H9 (cell line): ENCODE results near the gene RASAL1. TPM values are rescaled to one million over a fixed set of nuclear protein-coding genes. Genes with fewer than 3 reads are reported as not detected.

Source experiments
- DNase-seq: peaks from one replicate; pipeline ENCODE4 v3.0.0-alpha.2; 2017
- H2AFZ ChIP-seq: one replicate; pipeline ENCODE4 v1.6.1; 2013; ENCODE audit warnings: mild to moderate bottlenecking, low read length, control low read depth, moderate library complexity
- H2AK5ac ChIP-seq: 2 replicates; pipeline ENCODE4 v1.6.1; 2013; ENCODE audit warnings: low read length, control low read depth, mixed read lengths; ENCODE audit not compliant: insufficient read length
- H2BK120ac ChIP-seq: one replicate; pipeline ENCODE4 v1.6.1; 2013; ENCODE audit warnings: low read depth, mild to moderate bottlenecking, low read length, control low read depth, inconsistent platforms; ENCODE audit not compliant: poor library complexity, severe bottlenecking
- H2BK12ac ChIP-seq: 2 replicates; pipeline ENCODE4 v1.6.1; 2013; ENCODE audit warnings: low read length, control low read depth, mixed read lengths, low read depth; ENCODE audit not compliant: insufficient read length
- H2BK15ac ChIP-seq: 2 replicates; pipeline ENCODE4 v1.6.1; 2013; ENCODE audit warnings: low read depth, low read length, control low read depth
- H2BK20ac ChIP-seq: one replicate; pipeline ENCODE4 v1.6.1; 2013; ENCODE audit warnings: low read depth, mild to moderate bottlenecking, low read length, control low read depth, inconsistent platforms; ENCODE audit not compliant: poor library complexity, severe bottlenecking
- H2BK5ac ChIP-seq: 2 replicates; pipeline ENCODE4 v1.6.1; 2013; ENCODE audit warnings: low read length, control low read depth, mixed read lengths; ENCODE audit not compliant: insufficient read length
- H3K14ac ChIP-seq: 2 replicates; pipeline ENCODE4 v1.6.1; 2013; ENCODE audit warnings: low read length, control low read depth; ENCODE audit not compliant: insufficient read depth
- H3K18ac ChIP-seq: 2 replicates; pipeline ENCODE4 v1.6.1; 2013; ENCODE audit warnings: low read depth, mild to moderate bottlenecking, mixed read lengths, low read length, control low read depth; ENCODE audit not compliant: insufficient read length
- H3K23ac ChIP-seq: 2 replicates; pipeline ENCODE4 v1.6.1; 2013; ENCODE audit warnings: low read length, control low read depth, mixed read lengths, low read depth; ENCODE audit not compliant: insufficient read length
- H3K23me2 ChIP-seq: 2 replicates; pipeline ENCODE4 v1.6.1; 2013; ENCODE audit warnings: low read depth, mild to moderate bottlenecking, mixed read lengths, low read length, control low read depth; ENCODE audit not compliant: insufficient read length, poor library complexity, severe bottlenecking
- H3K27ac ChIP-seq: 2 replicates; pipeline ENCODE4 v1.5.1; 2013; ENCODE audit warnings: low read length, control low read depth, mixed read lengths, low read depth; ENCODE audit not compliant: insufficient read length
- H3K27me3 ChIP-seq: 2 replicates; pipeline ENCODE4 v1.6.1; 2013; ENCODE audit warnings: low read length, control low read depth, inconsistent platforms; ENCODE audit not compliant: insufficient read depth
- H3K4ac ChIP-seq: 2 replicates; pipeline ENCODE4 v1.6.1; 2013; ENCODE audit warnings: low read depth, mild to moderate bottlenecking, control low read depth, inconsistent platforms, low read length, moderate library complexity
- H3K4me1 ChIP-seq: 2 replicates; pipeline ENCODE4 v1.6.1; 2013; ENCODE audit warnings: low read length, control low read depth, inconsistent platforms; ENCODE audit not compliant: insufficient read depth
- H3K4me2 ChIP-seq: 2 replicates; pipeline ENCODE4 v1.6.1; 2013; ENCODE audit warnings: low read length, control low read depth, mixed read lengths; ENCODE audit not compliant: insufficient read length, insufficient read depth
- H3K56ac ChIP-seq: 2 replicates; pipeline ENCODE4 v1.6.1; 2013; ENCODE audit warnings: low read depth, mild to moderate bottlenecking, mixed read lengths, low read length, control low read depth; ENCODE audit not compliant: insufficient read length
- H3K79me1 ChIP-seq: 2 replicates; pipeline ENCODE4 v1.6.1; 2013; ENCODE audit warnings: low read depth, mild to moderate bottlenecking, moderate library complexity, low read length, control low read depth, inconsistent platforms; ENCODE audit not compliant: insufficient read depth, poor library complexity, severe bottlenecking
- H3K79me2 ChIP-seq: 2 replicates; pipeline ENCODE4 v1.6.1; 2013; ENCODE audit warnings: low read length, control low read depth, inconsistent platforms; ENCODE audit not compliant: insufficient read depth
- H3K9ac ChIP-seq: 2 replicates; pipeline ENCODE4 v1.6.1; 2013; ENCODE audit warnings: low read length, control low read depth, mixed read lengths; ENCODE audit not compliant: insufficient read length; ENCODE audit errors: extremely low read depth
- H3K9me3 ChIP-seq: one replicate; pipeline ENCODE4 v1.6.1; 2013; ENCODE audit warnings: low read depth, low read length, inconsistent platforms; ENCODE audit not compliant: control insufficient read depth
- H3T11ph ChIP-seq: one replicate; pipeline ENCODE4 v1.6.1; 2013; ENCODE audit warnings: mild to moderate bottlenecking, low read length, control low read depth, inconsistent platforms
- H4K20me1 ChIP-seq: one replicate; pipeline ENCODE4 v1.6.1; 2013; ENCODE audit not compliant: control insufficient read depth, insufficient read length, insufficient read depth
- H4K5ac ChIP-seq: 2 replicates; pipeline ENCODE4 v1.6.1; 2013; ENCODE audit warnings: low read depth, mild to moderate bottlenecking, mixed read lengths, low read length, control low read depth; ENCODE audit not compliant: insufficient read length
- H4K8ac ChIP-seq: replicated peaks from 2 replicates; pipeline ENCODE4 v1.6.1; 2013; ENCODE audit warnings: low read length, control low read depth, mixed read lengths, low read depth; ENCODE audit not compliant: insufficient read length
- H4K91ac ChIP-seq: 2 replicates; pipeline ENCODE4 v1.6.1; 2013; ENCODE audit warnings: low read depth, mild to moderate bottlenecking, moderate library complexity, mixed read lengths, low read length, control low read depth; ENCODE audit not compliant: insufficient read length
- H3K27ac Mint-ChIP-seq, 3 experiments: 2 replicates in 2 of 3; 3 replicates in 1 of 3; pipeline ENCODE4 v1.8.0; 2020 to 2021; ENCODE audit warnings: mixed read lengths in 3 of 3, mild to moderate bottlenecking in 1 of 3, moderate library complexity in 1 of 3
- H3K27me3 Mint-ChIP-seq: 2 replicates; pipeline ENCODE4 v1.8.0; 2021; ENCODE audit warnings: low read depth, mild to moderate bottlenecking, moderate library complexity, mixed read lengths
- H3K36me3 Mint-ChIP-seq, 3 experiments: 2 replicates in 2 of 3; 3 replicates in 1 of 3; pipeline ENCODE4 v1.8.0; 2020 to 2021; ENCODE audit warnings: low read depth in 3 of 3, mixed read lengths in 3 of 3; ENCODE audit not compliant: insufficient read depth in 1 of 3
- H3K4me1 Mint-ChIP-seq, 2 experiments: 2 replicates each; pipeline ENCODE4 v1.8.0; 2020; ENCODE audit warnings: mixed read lengths in 2 of 2
- H3K4me3 Mint-ChIP-seq, 2 experiments: 2 replicates in 1 of 2; 3 replicates in 1 of 2; pipeline ENCODE4 v1.8.0; 2020 to 2021; ENCODE audit warnings: mild to moderate bottlenecking in 2 of 2, mixed read lengths in 2 of 2, moderate library complexity in 1 of 2
- H3K9me3 Mint-ChIP-seq, 2 experiments: 2 replicates in 1 of 2; 3 replicates in 1 of 2; pipeline ENCODE4 v1.8.0; 2020; ENCODE audit warnings: mild to moderate bottlenecking in 2 of 2, mixed read lengths in 2 of 2, moderate library complexity in 1 of 2
- CTCF ChIP-seq: fragments of 200-600 bp; sonication (generic); conservative IDR thresholded peaks from 3 replicates; pipeline ENCODE4 v1.8.0; 2021; ENCODE audit warnings: antibody characterized with exemption, mild to moderate bottlenecking
- total RNA-seq: library from RNA; stranded (reverse); gene quantifications from 2 replicates; pipeline ENCODE4 v1.2.1, GENCODE V29; 2021

The RASAL1 gene
- total RNA-seq, 1 experiment from 2014 or later: 2.3 TPM

DNA sequence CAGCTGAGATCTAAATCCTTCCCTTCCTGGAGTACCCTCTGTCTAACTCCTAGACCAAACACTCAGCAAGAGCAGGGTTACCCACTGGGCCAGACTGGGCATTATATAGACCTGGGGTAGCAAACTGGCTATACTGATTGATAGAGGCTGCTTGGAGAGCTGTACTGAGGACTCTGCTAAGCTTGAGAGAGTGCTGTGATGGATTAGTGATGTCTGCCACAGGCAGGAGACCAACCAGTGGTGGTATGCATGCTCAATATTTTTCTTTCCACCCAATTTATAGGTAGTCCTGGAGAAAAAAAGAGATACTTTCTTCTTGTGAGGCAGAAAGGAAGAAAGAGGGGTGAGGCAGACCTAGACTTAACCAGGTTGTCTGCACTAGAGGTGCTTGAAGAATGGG is 45.7 kb downstream of the RASAL1 start:
- DNase-seq: no peak
- no peak overlapping the region for H3K14ac ChIP-seq
- H3K23ac ChIP-seq: no peak overlapping the region
- no peak overlapping the region for H3T11ph ChIP-seq
- H3K79me2 ChIP-seq: no peaks in the 10 kb centered on the region
- H3K27ac ChIP-seq: no peak overlapping the region
- no peaks in the 10 kb centered on the region for H3K23me2 ChIP-seq
- H3K4ac ChIP-seq: no peak overlapping the region
- H3K27me3 ChIP-seq: no peaks in the 10 kb centered on the region
- Mint-ChIP-seq H3K9me3 (no peaks in the 10 kb centered on the region; a peak in 1 of 5 replicates), H3K36me3 (no peaks in the 10 kb centered on the region; a peak in 1 of 7 replicates), H3K27me3 (peaks cover 31% of the 10 kb centered on the region), H3K4me3 (no peak overlapping the region), H3K27ac (no peak overlapping the region), H3K4me1 (peaks cover 19 to 29% of the 10 kb centered on the region in 2 experiments)
- H3K9ac ChIP-seq: no peak overlapping the region
- no peak overlapping the region for H2BK15ac ChIP-seq
- H2BK5ac ChIP-seq: no peak overlapping the region
- H4K8ac ChIP-seq: no peak overlapping the region
- H3K9me3 ChIP-seq: no peaks in the 10 kb centered on the region
- no peaks in the 10 kb centered on the region for H3K4me1 ChIP-seq
- no peaks in the 10 kb centered on the region for H3K79me1 ChIP-seq
- no peak overlapping the region for H2BK20ac ChIP-seq
- H3K18ac ChIP-seq: no peak overlapping the region
- no peak overlapping the region for H2AK5ac ChIP-seq
- H2BK120ac ChIP-seq: no peak overlapping the region
- no peak overlapping the region for H2AFZ ChIP-seq
- no peak overlapping the region for H2BK12ac ChIP-seq
- no peak for TF ChIP-seq CTCF
- no peak overlapping the region for H3K4me2 ChIP-seq
- H4K5ac ChIP-seq: no peak overlapping the region
- no peaks in the 10 kb centered on the region for H4K20me1 ChIP-seq
- no peak overlapping the region for H4K91ac ChIP-seq
- no peak overlapping the region for H3K56ac ChIP-seq
